HG03354 (cell line): ENCODE data around the gene CTXND2.
"Not testable (repeated sequence)": the region's sequence is repeated elsewhere in the genome, so short reads cannot be mapped to it uniquely, and the experiment has no call there.

Experiments used
- ATAC-seq: cut with Tn5 transposase; IDR thresholded peaks from one replicate; pipeline ENCODE4 v1.9.1; 2021; ENCODE audit warnings: mild to moderate bottlenecking; ENCODE audit not compliant: unreplicated experiment, poor library complexity, severe bottlenecking

CTXND2 gene

DNA sequence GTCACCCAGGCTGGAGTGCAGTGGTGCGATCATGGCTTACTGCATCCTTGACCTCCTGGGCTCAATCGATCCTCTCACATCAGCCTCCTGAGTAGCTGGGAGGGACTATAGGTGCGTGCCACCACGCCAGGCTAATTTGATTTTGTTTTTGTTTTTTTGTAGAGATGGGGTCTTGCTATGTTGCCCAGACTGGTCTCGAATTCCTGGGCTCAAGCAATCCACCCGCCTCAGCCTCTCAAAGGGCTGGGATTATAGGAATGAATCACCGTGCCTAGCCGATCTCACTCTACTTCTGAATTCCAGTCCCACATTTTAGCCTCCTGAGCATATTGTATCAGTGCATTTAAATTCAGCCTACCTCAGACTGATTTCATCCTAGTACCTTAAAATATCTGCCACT lies 1.8 kb downstream of the CTXND2 start:
- ATAC-seq, result no peak

- ATAC-seq, result no peak
Observed at GRCh38 chr1:150890033-150890416, 3.1 kb downstream of the CTXND2 start.

DNA sequence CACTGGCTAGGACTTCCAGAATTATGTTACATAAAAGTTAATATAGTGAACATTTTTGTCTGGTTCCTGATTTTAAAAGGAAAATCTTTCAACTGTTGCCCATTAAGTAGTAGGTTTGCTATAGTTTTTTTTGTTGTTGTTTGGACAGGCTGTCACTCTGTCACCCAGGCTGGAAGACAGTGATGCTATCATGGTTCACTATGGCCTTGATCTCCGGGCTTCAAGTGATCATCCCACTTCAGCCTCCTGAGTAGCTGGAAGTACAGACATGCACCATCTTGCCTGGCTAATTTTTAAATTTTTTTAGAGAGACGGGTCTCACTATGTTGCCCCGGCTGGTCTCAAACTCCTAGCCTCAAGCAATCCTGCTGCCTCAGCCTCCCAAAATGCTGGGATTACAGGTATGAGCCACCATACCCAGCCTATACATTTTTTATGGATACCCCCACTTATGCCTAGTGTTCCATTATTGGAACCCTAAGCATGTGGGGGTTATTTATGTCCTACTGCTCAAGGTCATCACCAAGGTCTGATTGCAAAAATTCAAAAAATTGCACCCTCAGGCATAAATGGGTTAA lies 6.5 kb downstream of the CTXND2 start:
- ATAC-seq, result no peak

GRCh38 chr1:150895618-150896017 lies 8.7 kb downstream of the CTXND2 start:
- no peak for ATAC-seq

DNA sequence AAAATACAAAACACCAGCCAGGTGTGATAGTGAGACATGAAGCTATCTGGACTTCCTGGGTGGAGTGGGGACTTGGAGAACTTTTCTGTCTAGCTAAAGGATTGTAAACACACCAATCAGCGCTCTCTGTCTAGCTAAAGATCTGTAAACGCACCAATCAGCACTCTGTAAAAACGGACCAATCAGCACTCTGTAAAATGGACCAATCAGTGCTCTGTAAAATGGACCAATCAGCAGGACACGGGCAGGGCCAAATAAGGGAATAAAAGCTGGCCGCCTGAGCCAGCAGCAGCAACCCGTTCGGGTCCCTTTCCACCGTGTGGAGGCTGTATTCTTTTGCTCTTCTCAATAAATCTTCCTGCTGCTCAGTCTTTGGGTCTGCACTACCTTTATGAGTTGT lies 12.9 kb downstream of the CTXND2 start:
- not testable (repeated sequence) for ATAC-seq

DNA sequence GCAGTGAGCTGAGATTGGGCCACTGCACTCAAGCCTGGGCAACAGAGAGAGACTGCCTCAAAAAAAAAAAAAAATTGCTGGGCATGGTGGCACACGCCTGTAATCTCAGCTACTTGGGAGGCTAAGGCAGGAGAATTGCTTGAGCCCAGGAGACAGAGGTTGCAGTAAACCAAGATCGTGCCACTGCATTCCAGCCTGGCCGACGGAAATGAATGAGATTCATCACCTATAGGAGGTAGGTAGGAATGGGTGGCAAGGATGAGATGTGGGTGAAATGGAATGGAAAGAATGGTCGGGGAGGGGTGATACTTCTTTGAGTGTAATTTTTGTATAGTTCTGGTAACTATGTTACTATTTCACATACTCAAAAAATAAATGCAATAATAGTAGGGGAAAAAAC lies 15.4 kb downstream of the CTXND2 start:
- no peak for ATAC-seq

DNA sequence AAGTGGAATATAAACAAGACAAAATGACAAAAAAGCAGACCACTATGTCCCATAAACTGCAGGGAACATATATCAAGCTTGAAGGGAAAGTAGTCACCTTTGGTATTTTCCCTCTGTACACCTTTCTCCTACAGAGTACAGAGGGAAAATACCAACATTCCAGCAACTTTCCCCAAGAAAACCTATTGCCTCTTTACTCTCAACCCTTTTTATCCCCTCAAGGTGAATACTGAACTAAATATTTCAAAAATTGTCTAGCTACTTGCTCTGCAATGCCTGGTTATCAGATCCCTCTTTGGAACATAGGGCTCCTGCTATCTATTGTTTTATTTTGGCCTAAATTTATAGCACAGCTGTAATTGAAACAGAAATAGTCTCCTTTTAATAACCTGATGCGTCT lies 15.8 kb downstream of the CTXND2 start:
- ATAC-seq, result no peak

DNA sequence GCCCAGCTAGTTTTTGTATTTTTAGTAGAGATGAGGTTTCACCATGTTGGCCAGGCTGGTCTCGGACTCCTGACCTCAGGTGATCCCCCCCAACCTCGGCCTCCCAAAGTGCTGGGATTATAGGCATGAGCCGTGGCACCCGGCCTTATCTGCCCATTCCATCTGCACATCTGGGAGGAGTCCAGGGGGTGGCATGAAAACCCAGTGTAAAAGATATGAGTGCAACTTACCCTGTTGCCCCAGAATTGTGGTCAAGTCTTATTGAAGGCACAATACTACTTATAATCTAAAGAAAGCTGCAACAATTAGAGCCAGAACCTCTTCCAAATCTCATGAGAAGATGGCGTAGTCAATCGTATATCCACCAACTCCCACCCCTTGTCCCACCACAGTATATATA lies 18.4 kb downstream of the CTXND2 start:
- no peak for ATAC-seq

GRCh38 chr1:150906329-150906728 lies 19.4 kb downstream of the CTXND2 start:
- no peak for ATAC-seq

DNA sequence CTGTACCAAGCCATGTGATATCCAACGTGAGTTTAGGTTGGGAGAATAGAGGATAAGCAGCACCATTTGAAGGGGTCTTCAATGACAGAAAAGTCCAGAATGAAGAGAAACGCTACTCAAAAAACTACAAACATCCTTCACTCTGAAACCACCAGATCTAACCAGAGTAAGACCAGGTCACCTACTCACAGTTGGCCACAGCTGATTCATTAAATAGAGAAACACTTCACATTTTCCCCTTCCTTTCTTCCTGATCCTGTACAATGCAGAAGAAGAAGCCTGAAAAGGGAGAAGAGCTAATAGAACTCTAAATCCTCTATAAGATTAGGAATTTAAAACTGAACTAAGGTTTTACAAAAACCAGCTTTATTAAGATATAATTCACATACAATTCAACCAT lies 19.9 kb downstream of the CTXND2 start:
- ATAC-seq, result no peak

GRCh38 chr1:150909585-150910180 lies 22.7 kb downstream of the CTXND2 start:
- no peak for ATAC-seq

GRCh38 chr1:150912623-150913022 lies 25.7 kb downstream of the CTXND2 start:
- no peak for ATAC-seq

DNA sequence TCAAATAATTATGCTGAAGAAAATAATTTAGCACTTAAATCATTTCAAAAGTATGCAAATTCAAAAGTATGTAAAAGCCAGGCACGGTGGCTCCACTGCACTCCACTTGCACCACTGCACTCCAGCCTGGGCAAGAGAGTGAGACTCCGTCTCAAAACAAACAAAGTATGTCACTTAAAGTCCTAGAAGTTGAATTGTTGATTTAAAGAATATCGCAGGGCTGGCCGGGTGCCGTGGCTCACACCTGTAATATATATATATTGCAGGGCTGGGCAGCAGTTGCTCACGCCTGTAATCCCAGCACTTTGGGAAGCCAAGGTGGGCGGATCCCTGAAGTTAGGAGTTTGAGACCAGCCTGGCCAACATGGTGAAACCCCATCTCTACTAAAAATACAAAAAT lies 30.5 kb downstream of the CTXND2 start:
- no peak for ATAC-seq

GRCh38 chr1:150922519-150922975 lies 35.6 kb downstream of the CTXND2 start:
- ATAC-seq, result peak; percentile 54

DNA sequence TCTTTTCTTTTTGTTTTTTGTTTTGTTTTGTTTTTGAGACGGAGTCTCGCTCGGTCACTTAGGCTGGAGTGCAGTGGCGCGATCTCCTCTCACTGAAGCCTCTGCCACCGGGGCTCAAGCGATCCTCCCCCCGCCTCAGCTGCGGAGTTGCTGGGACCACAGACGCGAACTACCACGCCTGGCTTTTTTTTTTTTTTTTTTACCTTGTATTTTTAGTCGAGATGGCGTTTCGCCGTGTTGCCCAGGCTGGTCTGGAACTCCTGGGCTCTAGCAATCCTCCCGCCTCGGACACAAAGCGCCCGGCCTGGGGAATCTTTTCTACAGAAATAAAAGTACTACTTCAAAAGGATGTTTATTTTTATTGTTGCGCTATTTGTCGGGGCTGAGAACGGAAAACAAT lies 38.1 kb downstream of the CTXND2 start:
- no peak for ATAC-seq

DNA sequence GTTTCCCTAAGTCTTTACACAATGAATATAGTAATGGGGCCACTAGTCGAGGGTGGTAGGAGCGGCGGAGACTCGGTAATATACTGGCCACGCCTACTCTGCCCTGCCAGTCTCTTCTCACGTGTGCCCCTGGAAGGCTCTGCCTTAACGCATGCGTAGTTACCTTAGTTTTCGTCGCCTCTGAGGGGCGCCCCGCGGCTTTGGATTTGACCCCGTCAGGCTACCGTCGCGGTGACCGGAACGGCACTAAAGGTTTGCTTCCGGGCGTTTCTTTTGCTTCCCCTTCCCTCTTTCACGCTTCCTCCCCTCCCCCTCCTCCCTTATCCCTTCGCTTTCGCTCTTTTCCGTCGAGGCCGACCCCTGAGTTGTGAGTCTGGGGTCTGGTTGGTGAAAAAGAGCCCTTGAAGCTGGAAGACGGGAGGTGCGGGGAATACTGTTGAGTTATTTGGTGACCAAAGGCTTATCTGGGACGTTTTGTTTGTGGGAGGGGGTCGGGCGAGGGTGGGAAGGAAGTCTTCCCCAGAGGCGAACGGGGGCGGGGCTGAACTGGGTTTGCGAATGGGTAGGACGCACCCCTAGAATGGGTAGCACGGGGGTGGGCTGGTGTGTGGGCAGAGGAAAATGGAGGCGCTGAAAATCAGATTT lies 39.3 kb downstream of the CTXND2 start, which contains the start of gene SETDB1:
TSS of gene SETDB1 (plus strand) at position 267 of the 645 bp plus-strand sequence. CDS start 1,352 bp downstream, outside the sequence.
- peak; percentile 88 for ATAC-seq

DNA sequence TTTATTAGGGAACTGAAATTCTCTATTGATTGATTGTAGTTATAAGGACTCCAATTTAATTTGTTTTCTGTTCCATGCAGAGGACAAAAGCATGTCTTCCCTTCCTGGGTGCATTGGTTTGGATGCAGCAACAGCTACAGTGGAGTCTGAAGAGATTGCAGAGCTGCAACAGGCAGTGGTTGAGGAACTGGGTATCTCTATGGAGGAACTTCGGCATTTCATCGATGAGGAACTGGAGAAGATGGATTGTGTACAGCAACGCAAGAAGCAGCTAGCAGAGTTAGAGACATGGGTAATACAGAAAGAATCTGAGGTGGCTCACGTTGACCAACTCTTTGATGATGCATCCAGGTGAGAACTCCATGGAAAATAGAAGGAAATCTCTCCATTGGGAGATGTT lies 40.7 kb downstream of the CTXND2 start:
- ATAC-seq, result no peak

DNA sequence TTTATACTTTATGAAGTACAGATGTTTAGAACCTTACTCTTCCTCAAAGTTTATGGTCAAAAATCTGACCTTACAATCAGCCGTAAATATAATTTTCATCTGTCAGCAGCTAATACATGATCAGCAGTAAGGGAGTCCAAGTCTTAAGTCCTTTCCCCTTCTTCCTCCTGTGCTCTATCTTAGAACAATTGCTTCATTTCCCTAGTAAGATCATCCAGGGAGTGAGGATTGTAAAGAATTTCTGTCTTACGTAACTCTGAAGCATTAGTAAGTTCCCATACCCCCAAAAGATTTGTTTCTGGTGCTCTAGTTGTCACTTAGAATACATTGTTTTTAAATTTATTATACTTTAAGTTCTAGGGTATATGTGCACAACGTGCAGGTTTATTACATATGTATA lies 41.4 kb downstream of the CTXND2 start:
- ATAC-seq, result no peak

- not testable (repeated sequence) for ATAC-seq
Observed at GRCh38 chr1:150928775-150929174, 41.8 kb downstream of the CTXND2 start.

DNA sequence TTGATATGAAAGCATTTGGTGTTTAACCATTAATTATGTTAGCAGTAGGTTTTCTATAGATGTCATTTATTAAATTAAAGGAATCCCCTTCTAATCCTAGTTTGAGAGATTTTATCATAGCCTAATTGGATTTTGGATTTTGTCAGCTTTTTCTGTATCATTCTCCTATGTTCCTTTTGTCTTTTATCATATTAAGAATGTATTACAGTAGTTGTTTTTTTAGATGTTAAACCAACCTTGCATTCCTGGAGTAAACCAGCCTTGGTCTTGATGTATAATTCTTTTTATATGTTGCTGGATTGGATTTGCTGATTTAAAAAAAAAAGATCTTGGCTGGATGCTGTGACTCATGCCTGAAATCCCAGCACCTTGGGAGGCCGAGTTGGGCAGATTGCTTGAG lies 44.8 kb downstream of the CTXND2 start:
- ATAC-seq, result no peak

- no peak for ATAC-seq
Observed at GRCh38 chr1:150944856-150945255, 57.9 kb downstream of the CTXND2 start.
